Colonic mucosa (tissue), 4 donors: ENCODE measurements around the gene TSSK3. TPM values are rescaled to one million over a fixed set of nuclear protein-coding genes. Genes with fewer than 3 reads are reported as not detected.

Experiments used
- DNase-seq: peaks from one replicate; pipeline ENCODE4 v3.0.0-alpha.2; 2020
- H3K27ac ChIP-seq: fragments of 200-600 bp; one replicate; pipeline ENCODE4 v1.8.0; 2021
- H3K27me3 ChIP-seq: fragments of 200-600 bp; one replicate; pipeline ENCODE4 v1.8.0; 2021
- H3K36me3 ChIP-seq: fragments of 200-600 bp; one replicate; pipeline ENCODE4 v1.8.0; 2021
- H3K4me1 ChIP-seq: fragments of 200-600 bp; one replicate; pipeline ENCODE4 v1.8.0; 2021; ENCODE audit warnings: mild to moderate bottlenecking
- H3K4me3 ChIP-seq: fragments of 200-600 bp; one replicate; pipeline ENCODE4 v1.8.0; 2021
- H3K9ac ChIP-seq, 2 donors: one replicate each; pipeline ENCODE4 v1.7.0; 2013; ENCODE audit warnings: control low read depth in 2 of 2, low read depth in 2 of 2, low read length in 2 of 2
- H3K9me3 ChIP-seq: fragments of 200-600 bp; one replicate; pipeline ENCODE4 v1.8.0; 2021
- CTCF ChIP-seq: fragments of 200-600 bp; IDR thresholded peaks from one replicate; pipeline ENCODE4 v1.8.0; 2022; ENCODE audit warnings: antibody characterized with exemption, mild to moderate bottlenecking
- intact Hi-C: fragments of 100-400 bp; cut with DNase I; formaldehyde crosslinking; loops from one replicate; pipeline ENCODE4 v1.14.1; 2022
- total RNA-seq, 2 donors: library from RNA; stranded (reverse); fragmentation: NEBNext Ultra II Directional in 1 of 2; extraction: Animal tissue kit (Norgen Biotek cat#: 25700) in 1 of 2; gene quantifications; one replicate each; pipeline ENCODE4 v1.2.1, GENCODE V29; 2021
- donor health status: healthy.
- donor health status: DM: no; HTN: no; CAD: no.
- donor health status: DM: no; HTN: no; CAD: no.

Gene TSSK3
- total RNA-seq, 2 donors from 2014 or later = 0.61 to 0.99 TPM

GRCh38 chr1:32341971-32342370 is 20.4 kb upstream of the TSSK3 start:
- Histone ChIP-seq H3K4me1 (peaks cover 14% of the 10 kb centered on the region), H3K9me3 (no peaks in the 10 kb centered on the region), H3K27me3 (no peaks in the 10 kb centered on the region), H3K9ac (no peak overlapping the region), H3K27ac (no peak overlapping the region), H3K4me3 (no peak overlapping the region), H3K36me3 (no peaks in the 10 kb centered on the region)
- no peak for DNase-seq
- TF ChIP-seq CTCF = no peak
- intact Hi-C loops = no loop called here

GRCh38 chr1:32342704-32343103 is 19.6 kb upstream of the TSSK3 start:
- TF ChIP-seq CTCF = no peak
- H3K4me3 ChIP-seq = no peak overlapping the region
- H3K36me3 ChIP-seq = no peaks in the 10 kb centered on the region
- H3K4me1 ChIP-seq = peaks cover 12% of the 10 kb centered on the region
- no peak for DNase-seq
- H3K27me3 ChIP-seq = no peaks in the 10 kb centered on the region
- H3K27ac ChIP-seq = no peak overlapping the region
- intact Hi-C loops = no loop called here
- H3K9ac ChIP-seq = peak overlapping the region in 1 of 2 donors; percentile 8
- no peaks in the 10 kb centered on the region for H3K9me3 ChIP-seq

- Histone ChIP-seq H3K4me1 (no peaks in the 10 kb centered on the region), H3K9me3 (no peaks in the 10 kb centered on the region), H3K4me3 (no peak overlapping the region), H3K9ac (no peak overlapping the region), H3K36me3 (no peaks in the 10 kb centered on the region), H3K27me3 (no peaks in the 10 kb centered on the region), H3K27ac (no peak overlapping the region)
- no peak for TF ChIP-seq CTCF
- intact Hi-C loops = no loop called here
- no peak for DNase-seq
Measured at GRCh38 chr1:32345289-32345827, 17.0 kb upstream of the TSSK3 start.

GRCh38 chr1:32346532-32347157 is 15.7 kb upstream of the TSSK3 start:
- intact Hi-C loops = no loop called here
- TF ChIP-seq CTCF = no peak
- H3K9ac ChIP-seq = no peak overlapping the region
- no peak overlapping the region for H3K27ac ChIP-seq
- no peak for DNase-seq
- H3K4me3 ChIP-seq = no peak overlapping the region
- no peaks in the 10 kb centered on the region for H3K27me3 ChIP-seq
- H3K36me3 ChIP-seq = no peaks in the 10 kb centered on the region
- H3K9me3 ChIP-seq = no peaks in the 10 kb centered on the region
- no peaks in the 10 kb centered on the region for H3K4me1 ChIP-seq

- Histone ChIP-seq H3K27me3 (no peaks in the 10 kb centered on the region), H3K9me3 (no peaks in the 10 kb centered on the region), H3K27ac (no peak overlapping the region), H3K36me3 (no peaks in the 10 kb centered on the region), H3K4me3 (no peak overlapping the region), H3K9ac (no peak overlapping the region), H3K4me1 (peaks cover 3% of the 10 kb centered on the region)
- intact Hi-C loops = no loop called here
- DNase-seq = no peak
- no peak for TF ChIP-seq CTCF
Measured at GRCh38 chr1:32349211-32349708, 13.1 kb upstream of the TSSK3 start.
